Liver (tissue), 9 donors: Measurements from ENCODE around the gene TMEM86B. TPM values are rescaled to one million over a fixed set of nuclear protein-coding genes. Genes with fewer than 3 reads are reported as not detected.

Experiments
- DNase-seq: peaks from one replicate; pipeline ENCODE4 v3.0.0-alpha.2; 2017; ENCODE audit warnings: low spot score
- H3K27ac ChIP-seq, 2 donors: one replicate each; pipeline ENCODE4 v1.7.0; 2013; ENCODE audit warnings: inconsistent platforms in 2 of 2, low read length in 2 of 2, control low read depth in 1 of 2, low read depth in 1 of 2, mild to moderate bottlenecking in 1 of 2
- H3K27me3 ChIP-seq, 4 donors: one replicate each; pipeline versions ENCODE4 v1.6.1 to v1.7.0; 2013; ENCODE audit warnings: low read length in 3 of 4, inconsistent platforms in 1 of 4, mild to moderate bottlenecking in 1 of 4, moderate library complexity in 1 of 4; ENCODE audit not compliant: control insufficient read depth in 4 of 4, insufficient read depth in 4 of 4
- H3K36me3 ChIP-seq, 4 donors: one replicate each; pipeline versions ENCODE4 v1.6.1 to v1.7.0; 2013; ENCODE audit warnings: low read length in 3 of 4, mild to moderate bottlenecking in 3 of 4, low read depth in 1 of 4, moderate library complexity in 1 of 4; ENCODE audit not compliant: control insufficient read depth in 4 of 4, insufficient read depth in 3 of 4
- H3K4me1 ChIP-seq, 4 donors: one replicate each; pipeline versions ENCODE4 v1.6.1 to v1.7.0; 2013; ENCODE audit warnings: low read length in 3 of 4, mild to moderate bottlenecking in 3 of 4, moderate library complexity in 1 of 4; ENCODE audit not compliant: control insufficient read depth in 4 of 4, insufficient read depth in 4 of 4
- H3K4me3 ChIP-seq, 3 donors: one replicate each; pipeline versions ENCODE4 v1.6.1 to v1.7.0; 2013; ENCODE audit warnings: low read length in 3 of 3, control low read depth in 1 of 3, low read depth in 1 of 3, mild to moderate bottlenecking in 1 of 3
- H3K9ac ChIP-seq, 2 donors: one replicate each; pipeline ENCODE4 v1.7.0; 2013; ENCODE audit warnings: low read length in 2 of 2, mild to moderate bottlenecking in 2 of 2, moderate library complexity in 2 of 2, control low read depth in 1 of 2, low read depth in 1 of 2
- H3K9me3 ChIP-seq, 4 donors: one replicate each; pipeline versions ENCODE4 v1.6.1 to v1.7.0; 2013; ENCODE audit warnings: low read length in 3 of 4; ENCODE audit not compliant: control insufficient read depth in 4 of 4
- EGR1 ChIP-seq, 2 donors: IDR thresholded peaks; 2 replicates each; pipeline ENCODE4 v1.6.1; 2016 to 2018; ENCODE audit warnings: antibody characterized with exemption in 2 of 2, low read depth in 2 of 2
- FOXA1 ChIP-seq: IDR thresholded peaks from 2 replicates; pipeline ENCODE4 v1.6.1; 2016; ENCODE audit warnings: antibody characterized with exemption
- FOXA2 ChIP-seq: IDR thresholded peaks from 2 replicates; pipeline ENCODE4 v1.6.1; 2016; ENCODE audit warnings: antibody characterized with exemption
- GABPA ChIP-seq, 2 donors: IDR thresholded peaks in 1 of 2; conservative IDR thresholded peaks in 1 of 2; 2 replicates each; pipeline ENCODE4 v1.6.1; 2016; ENCODE audit warnings: antibody characterized with exemption in 2 of 2, mild to moderate bottlenecking in 1 of 2, moderate library complexity in 1 of 2
- HNF4G ChIP-seq: IDR thresholded peaks from 2 replicates; pipeline ENCODE4 v1.6.1; 2016; ENCODE audit warnings: antibody characterized with exemption
- JUND ChIP-seq, 2 donors: IDR thresholded peaks; 2 replicates each; pipeline ENCODE4 v1.6.1; 2016; ENCODE audit warnings: antibody characterized with exemption in 2 of 2
- NR2F2 ChIP-seq: IDR thresholded peaks from 2 replicates; pipeline ENCODE4 v1.6.1; 2016; ENCODE audit warnings: antibody characterized with exemption
- RAD21 ChIP-seq, 2 donors: IDR thresholded peaks; 2 replicates each; pipeline ENCODE4 v1.6.1; 2016; ENCODE audit warnings: antibody characterized with exemption in 2 of 2, mild to moderate bottlenecking in 2 of 2
- RXRA ChIP-seq, 2 donors: IDR thresholded peaks; 2 replicates each; pipeline ENCODE4 v1.6.1; 2017 to 2018; ENCODE audit warnings: antibody characterized with exemption in 2 of 2, mild to moderate bottlenecking in 1 of 2
- WGBS: extraction: QIAGEN DNeasy Blood & Tissue Kit; methylation state at CpG from one replicate; pipeline ENCODE4 v1.1.7; 2013; 5-methylcytosine and 5-hydroxymethylcytosine counted together
- polyA plus RNA-seq, 2 donors: library from polyadenylated mRNA; stranded (reverse) in 1 of 2; unstranded in 1 of 2; fragments of 200-250 nt in 1 of 2; fragments of >200 nt in 1 of 2; fragmentation: Nextera tagmentation in 1 of 2; extraction: Ambion mirVana in 1 of 2; gene quantifications; one replicate each; pipeline versions ENCODE4 v1.2.1 to v1.2.3, GENCODE V29; 2013 to 2015
- total RNA-seq, 2 donors: library from RNA; depleted of rRNA; stranded (reverse); fragments of >200 nt; gene quantifications; one replicate each; pipeline ENCODE4 v1.2.3, GENCODE V29; 2014
- TF ChIP-seq, protein P1 (sequence below): IDR thresholded peaks from 2 replicates; pipeline ENCODE4 v1.6.1; 2016; ENCODE audit warnings: antibody characterized with exemption
- TF ChIP-seq, protein P2 (sequence below): IDR thresholded peaks from 2 replicates; pipeline ENCODE4 v1.6.1; 2016; ENCODE audit warnings: antibody characterized with exemption
- TF ChIP-seq, protein P3 (sequence below): IDR thresholded peaks from 2 replicates; pipeline ENCODE4 v1.6.1; 2016; ENCODE audit warnings: antibody characterized with exemption
- TF ChIP-seq, protein P4 (sequence below): IDR thresholded peaks from 2 replicates; pipeline ENCODE4 v1.6.1; 2016; ENCODE audit warnings: antibody characterized with exemption, mild to moderate bottlenecking
- TF ChIP-seq, protein P5 (sequence below): fragments of 150-350 bp; IDR thresholded peaks from 2 replicates; pipeline ENCODE4 v1.5.1; 2017; ENCODE audit warnings: improper control_type of control experiment, low read depth, low read length; ENCODE audit not compliant: missing input control
- donor health status: healthy.
- donor health status: healthy.
- donor health status: healthy.
- donor health status: healthy.
- donor health status: healthy.

Gene TMEM86B
- total and polyA plus RNA-seq, 4 donors: 4.8 to 20.1 (median 16.6) TPM

DNA sequence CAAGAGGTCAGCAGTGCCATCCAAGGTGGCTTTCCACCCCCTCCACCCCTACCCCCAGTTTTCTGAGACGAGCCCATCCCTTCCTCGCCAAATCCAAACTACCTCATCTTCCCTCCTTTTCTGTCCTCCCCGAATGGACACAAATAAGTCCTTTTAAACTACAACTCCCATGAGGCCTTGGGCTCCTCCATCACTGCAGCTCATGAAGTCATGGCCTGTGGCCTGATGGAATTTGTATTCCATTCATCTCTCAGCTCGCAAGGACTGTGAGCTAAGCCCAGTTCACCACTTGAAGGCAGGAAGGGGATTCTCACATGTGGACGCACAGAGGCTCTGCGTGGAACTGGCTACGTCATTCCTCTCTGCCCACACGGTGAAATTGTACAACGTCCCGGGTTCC lies 31.8 kb downstream of the TMEM86B start:
- H3K9ac ChIP-seq: no peak overlapping the region
- H3K9me3 ChIP-seq: no peaks in the 10 kb centered on the region
- H3K4me1 ChIP-seq: no peaks in the 10 kb centered on the region
- H3K27me3 ChIP-seq: no peaks in the 10 kb centered on the region
- no peak overlapping the region for H3K27ac ChIP-seq
- no peak for TF ChIP-seq GABPA (IDR thresholded peaks at IDR 0.05 in 1 of 2, conservative IDR thresholded peaks at IDR 0.05 in 1 of 2)
- TF ChIP-seq RAD21 (IDR thresholded peaks at IDR 0.05): no peak
- TF ChIP-seq HNF4G: no peak
- TF ChIP-seq RXRA (IDR thresholded peaks at IDR 0.05): no peak
- TF ChIP-seq EGR1 (IDR thresholded peaks at IDR 0.05; ENCODE audit: low read depth in 2 of 2): no peak
- TF ChIP-seq NR2F2: no peak
- TF ChIP-seq, protein P1, sequence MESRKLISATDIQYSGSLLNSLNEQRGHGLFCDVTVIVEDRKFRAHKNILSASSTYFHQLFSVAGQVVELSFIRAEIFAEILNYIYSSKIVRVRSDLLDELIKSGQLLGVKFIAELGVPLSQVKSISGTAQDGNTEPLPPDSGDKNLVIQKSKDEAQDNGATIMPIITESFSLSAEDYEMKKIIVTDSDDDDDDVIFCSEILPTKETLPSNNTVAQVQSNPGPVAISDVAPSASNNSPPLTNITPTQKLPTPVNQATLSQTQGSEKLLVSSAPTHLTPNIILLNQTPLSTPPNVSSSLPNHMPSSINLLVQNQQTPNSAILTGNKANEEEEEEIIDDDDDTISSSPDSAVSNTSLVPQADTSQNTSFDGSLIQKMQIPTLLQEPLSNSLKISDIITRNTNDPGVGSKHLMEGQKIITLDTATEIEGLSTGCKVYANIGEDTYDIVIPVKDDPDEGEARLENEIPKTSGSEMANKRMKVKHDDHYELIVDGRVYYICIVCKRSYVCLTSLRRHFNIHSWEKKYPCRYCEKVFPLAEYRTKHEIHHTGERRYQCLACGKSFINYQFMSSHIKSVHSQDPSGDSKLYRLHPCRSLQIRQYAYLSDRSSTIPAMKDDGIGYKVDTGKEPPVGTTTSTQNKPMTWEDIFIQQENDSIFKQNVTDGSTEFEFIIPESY: no peak
- TF ChIP-seq, protein P2, sequence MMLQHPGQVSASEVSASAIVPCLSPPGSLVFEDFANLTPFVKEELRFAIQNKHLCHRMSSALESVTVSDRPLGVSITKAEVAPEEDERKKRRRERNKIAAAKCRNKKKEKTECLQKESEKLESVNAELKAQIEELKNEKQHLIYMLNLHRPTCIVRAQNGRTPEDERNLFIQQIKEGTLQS: no peak
- no peak for TF ChIP-seq FOXA1
- TF ChIP-seq, protein P3, sequence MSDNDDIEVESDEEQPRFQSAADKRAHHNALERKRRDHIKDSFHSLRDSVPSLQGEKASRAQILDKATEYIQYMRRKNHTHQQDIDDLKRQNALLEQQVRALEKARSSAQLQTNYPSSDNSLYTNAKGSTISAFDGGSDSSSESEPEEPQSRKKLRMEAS: no peak
- no peak for TF ChIP-seq JUND (IDR thresholded peaks at IDR 0.05)
- TF ChIP-seq, protein P4, sequence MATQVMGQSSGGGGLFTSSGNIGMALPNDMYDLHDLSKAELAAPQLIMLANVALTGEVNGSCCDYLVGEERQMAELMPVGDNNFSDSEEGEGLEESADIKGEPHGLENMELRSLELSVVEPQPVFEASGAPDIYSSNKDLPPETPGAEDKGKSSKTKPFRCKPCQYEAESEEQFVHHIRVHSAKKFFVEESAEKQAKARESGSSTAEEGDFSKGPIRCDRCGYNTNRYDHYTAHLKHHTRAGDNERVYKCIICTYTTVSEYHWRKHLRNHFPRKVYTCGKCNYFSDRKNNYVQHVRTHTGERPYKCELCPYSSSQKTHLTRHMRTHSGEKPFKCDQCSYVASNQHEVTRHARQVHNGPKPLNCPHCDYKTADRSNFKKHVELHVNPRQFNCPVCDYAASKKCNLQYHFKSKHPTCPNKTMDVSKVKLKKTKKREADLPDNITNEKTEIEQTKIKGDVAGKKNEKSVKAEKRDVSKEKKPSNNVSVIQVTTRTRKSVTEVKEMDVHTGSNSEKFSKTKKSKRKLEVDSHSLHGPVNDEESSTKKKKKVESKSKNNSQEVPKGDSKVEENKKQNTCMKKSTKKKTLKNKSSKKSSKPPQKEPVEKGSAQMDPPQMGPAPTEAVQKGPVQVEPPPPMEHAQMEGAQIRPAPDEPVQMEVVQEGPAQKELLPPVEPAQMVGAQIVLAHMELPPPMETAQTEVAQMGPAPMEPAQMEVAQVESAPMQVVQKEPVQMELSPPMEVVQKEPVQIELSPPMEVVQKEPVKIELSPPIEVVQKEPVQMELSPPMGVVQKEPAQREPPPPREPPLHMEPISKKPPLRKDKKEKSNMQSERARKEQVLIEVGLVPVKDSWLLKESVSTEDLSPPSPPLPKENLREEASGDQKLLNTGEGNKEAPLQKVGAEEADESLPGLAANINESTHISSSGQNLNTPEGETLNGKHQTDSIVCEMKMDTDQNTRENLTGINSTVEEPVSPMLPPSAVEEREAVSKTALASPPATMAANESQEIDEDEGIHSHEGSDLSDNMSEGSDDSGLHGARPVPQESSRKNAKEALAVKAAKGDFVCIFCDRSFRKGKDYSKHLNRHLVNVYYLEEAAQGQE: no peak
- DNase-seq: no peak
- peaks cover 0 to 3% (median 1%) of the 10 kb centered on the region in 4 donors for H3K36me3 ChIP-seq
- 94% methylated on average over 10 of the region's 10 CpGs for WGBS
- H3K4me3 ChIP-seq: no peak overlapping the region

DNA sequence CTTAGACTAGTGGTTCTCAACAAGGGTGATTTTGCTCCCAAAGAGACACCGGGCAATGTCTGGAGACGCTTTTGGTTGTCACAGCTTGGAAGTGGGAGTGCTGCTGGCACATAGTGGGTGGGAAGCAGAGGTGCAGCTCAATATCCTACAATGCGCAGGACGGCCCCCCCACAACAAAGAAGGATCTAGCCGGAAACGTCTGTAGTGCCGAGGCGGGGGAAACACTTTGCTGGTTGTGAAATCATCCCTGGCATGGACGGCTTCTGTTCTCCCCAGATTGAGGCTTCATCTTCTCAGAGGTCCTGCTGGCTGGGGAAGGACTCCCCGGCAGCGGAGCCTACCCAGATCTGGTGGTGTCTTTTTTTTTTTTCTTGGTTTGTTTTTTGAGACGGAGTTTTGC lies 35.1 kb downstream of the TMEM86B start:
- no peak for DNase-seq
- no peak overlapping the region for H3K4me3 ChIP-seq
- H3K36me3 ChIP-seq: peaks cover 0 to 1% (median 0%) of the 10 kb centered on the region in 4 donors
- H3K27ac ChIP-seq: no peak overlapping the region
- no peak for TF ChIP-seq FOXA2
- TF ChIP-seq, protein P5, sequence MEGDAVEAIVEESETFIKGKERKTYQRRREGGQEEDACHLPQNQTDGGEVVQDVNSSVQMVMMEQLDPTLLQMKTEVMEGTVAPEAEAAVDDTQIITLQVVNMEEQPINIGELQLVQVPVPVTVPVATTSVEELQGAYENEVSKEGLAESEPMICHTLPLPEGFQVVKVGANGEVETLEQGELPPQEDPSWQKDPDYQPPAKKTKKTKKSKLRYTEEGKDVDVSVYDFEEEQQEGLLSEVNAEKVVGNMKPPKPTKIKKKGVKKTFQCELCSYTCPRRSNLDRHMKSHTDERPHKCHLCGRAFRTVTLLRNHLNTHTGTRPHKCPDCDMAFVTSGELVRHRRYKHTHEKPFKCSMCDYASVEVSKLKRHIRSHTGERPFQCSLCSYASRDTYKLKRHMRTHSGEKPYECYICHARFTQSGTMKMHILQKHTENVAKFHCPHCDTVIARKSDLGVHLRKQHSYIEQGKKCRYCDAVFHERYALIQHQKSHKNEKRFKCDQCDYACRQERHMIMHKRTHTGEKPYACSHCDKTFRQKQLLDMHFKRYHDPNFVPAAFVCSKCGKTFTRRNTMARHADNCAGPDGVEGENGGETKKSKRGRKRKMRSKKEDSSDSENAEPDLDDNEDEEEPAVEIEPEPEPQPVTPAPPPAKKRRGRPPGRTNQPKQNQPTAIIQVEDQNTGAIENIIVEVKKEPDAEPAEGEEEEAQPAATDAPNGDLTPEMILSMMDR: no peak
- TF ChIP-seq, protein P4: no peak
- H3K27me3 ChIP-seq: no peaks in the 10 kb centered on the region
- no peak overlapping the region for H3K9ac ChIP-seq
- H3K9me3 ChIP-seq: no peaks in the 10 kb centered on the region
- H3K4me1 ChIP-seq: no peaks in the 10 kb centered on the region
- 89% methylated on average over 12 of the region's 12 CpGs for WGBS
